RPMI8226 (cell line): ENCODE results near the gene FSTL4.
"Not testable (repeated sequence)": the region's sequence is repeated elsewhere in the genome, so short reads cannot be mapped to it uniquely, and the experiment has no call there.

ENCODE experiments used
- DNase-seq: peaks from one replicate; pipeline ENCODE4 v3.0.0-alpha.2; 2015

FSTL4 gene

GRCh38 chr5:133546500-133546899, 65.8 kb downstream of the FSTL4 start:
- no peak for DNase-seq

GRCh38 chr5:133544346-133544745, 68.0 kb downstream of the FSTL4 start:
- DNase-seq = no peak

- no peak for DNase-seq
Measured at GRCh38 chr5:133539818-133540217, 72.5 kb downstream of the FSTL4 start.

- DNase-seq = no peak
Measured at GRCh38 chr5:133538718-133539117, 73.6 kb downstream of the FSTL4 start.

GRCh38 chr5:133535241-133535929, 77.0 kb downstream of the FSTL4 start:
- not testable (repeated sequence) for DNase-seq

GRCh38 chr5:133534566-133534965, 77.8 kb downstream of the FSTL4 start:
- DNase-seq = no peak

GRCh38 chr5:133533541-133533940, 78.8 kb downstream of the FSTL4 start:
- DNase-seq = no peak

- DNase-seq = no peak
Measured at GRCh38 chr5:133531594-133531993, 80.7 kb downstream of the FSTL4 start.

- DNase-seq = no peak
Measured at GRCh38 chr5:133531178-133531577, 81.2 kb downstream of the FSTL4 start.

GRCh38 chr5:133530270-133530669, 82.1 kb downstream of the FSTL4 start:
- peak; percentile 23 for DNase-seq

GRCh38 chr5:133528841-133529240, 83.5 kb downstream of the FSTL4 start:
- DNase-seq = no peak

GRCh38 chr5:133527311-133527710, 85.0 kb downstream of the FSTL4 start:
- no peak for DNase-seq

- DNase-seq = no peak
Measured at GRCh38 chr5:133526368-133526767, 86.0 kb downstream of the FSTL4 start.

- DNase-seq = no peak
Measured at GRCh38 chr5:133525126-133525525, 87.2 kb downstream of the FSTL4 start.

GRCh38 chr5:133524666-133525065, 87.7 kb downstream of the FSTL4 start:
- DNase-seq = no peak

- DNase-seq = no peak
Measured at GRCh38 chr5:133523961-133524586, 88.3 kb downstream of the FSTL4 start.

GRCh38 chr5:133523013-133523658, 89.2 kb downstream of the FSTL4 start:
- DNase-seq = peak; percentile 66

- DNase-seq = no peak
Measured at GRCh38 chr5:133521801-133522200, 90.5 kb downstream of the FSTL4 start.

GRCh38 chr5:133520991-133521706, 91.2 kb downstream of the FSTL4 start:
- DNase-seq = no peak

- peak; percentile 26 for DNase-seq
Measured at GRCh38 chr5:133520062-133520461, 92.3 kb downstream of the FSTL4 start.

GRCh38 chr5:133519191-133519590, 93.2 kb downstream of the FSTL4 start:
- DNase-seq = peak; percentile 90

- no peak for DNase-seq
Measured at GRCh38 chr5:133514456-133514855, 97.9 kb downstream of the FSTL4 start.

- no peak for DNase-seq
Measured at GRCh38 chr5:133512896-133513295, 99.4 kb downstream of the FSTL4 start.
